NB4 (cell line): Measurements from ENCODE around the gene FBXO15.

Experiments used
- DNase-seq: peaks from one replicate; pipeline ENCODE4 v3.0.0; 2010; ENCODE audit warnings: low read depth
- H3K4me3 ChIP-seq: one replicate; pipeline ENCODE4 v1.5.1; 2011; ENCODE audit warnings: mild to moderate bottlenecking, low read depth, low read length, moderate library complexity
- MYC ChIP-seq: IDR thresholded peaks from 2 replicates; pipeline ENCODE4 v1.6.1; 2011; ENCODE audit warnings: low read depth, low read length
- POLR2A ChIP-seq: IDR thresholded peaks from 2 replicates; pipeline ENCODE4 v1.6.1; 2011; ENCODE audit warnings: mild to moderate bottlenecking; ENCODE audit not compliant: insufficient read length; ENCODE audit errors: extremely low read depth
- TF ChIP-seq, protein P1 (sequence below): IDR thresholded peaks from one replicate; pipeline ENCODE4 v1.5.1; 2012; ENCODE audit warnings: low read depth, low read length
- TF ChIP-seq, protein P2 (sequence below): IDR thresholded peaks from 2 replicates; pipeline ENCODE4 v1.6.1; 2011; ENCODE audit warnings: low read depth, low read length

FBXO15 gene

DNA sequence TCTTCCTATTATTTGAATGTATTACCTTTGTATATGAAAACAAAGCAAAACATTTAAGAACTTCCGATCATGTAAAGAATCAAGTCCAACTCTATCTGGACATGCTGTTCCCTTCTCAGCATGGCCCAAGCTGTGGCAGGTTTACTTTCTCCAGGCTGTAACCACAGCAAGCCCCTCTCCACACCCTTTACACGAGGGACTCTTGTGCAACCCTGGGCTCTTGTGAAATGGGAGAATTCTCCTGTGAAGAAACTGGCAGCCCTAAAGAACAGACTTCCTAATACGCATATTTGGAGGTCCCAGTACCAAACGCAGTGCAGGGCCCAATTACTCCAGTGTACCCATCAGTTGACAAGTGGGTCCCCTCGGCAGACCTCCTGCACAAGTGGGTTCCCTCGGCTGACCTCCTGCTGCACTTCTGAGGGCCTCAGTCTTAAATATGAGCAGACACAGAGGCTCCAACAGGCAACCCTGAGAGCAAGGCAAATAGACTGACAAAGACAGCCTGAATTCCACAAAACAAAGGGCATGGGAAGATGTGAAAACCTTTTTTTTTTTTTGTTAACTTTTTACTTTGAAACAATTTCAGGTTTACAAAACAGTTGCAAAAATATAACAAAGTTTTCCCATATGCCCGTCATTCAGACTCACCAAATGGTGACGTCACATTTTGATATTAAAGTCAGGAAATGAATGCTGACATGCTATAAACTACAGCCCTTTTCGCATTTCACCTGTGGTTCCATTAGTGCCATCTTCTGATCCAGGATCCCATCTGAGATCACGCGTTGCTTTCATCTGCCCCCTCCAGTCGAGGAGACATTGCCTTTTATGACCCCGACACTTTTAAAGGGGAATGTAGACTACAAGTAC lies 78.2 kb downstream of the FBXO15 start:
- peak; percentile 88 for DNase-seq
- no peak overlapping the region for H3K4me3 ChIP-seq
- TF ChIP-seq, protein P1, sequence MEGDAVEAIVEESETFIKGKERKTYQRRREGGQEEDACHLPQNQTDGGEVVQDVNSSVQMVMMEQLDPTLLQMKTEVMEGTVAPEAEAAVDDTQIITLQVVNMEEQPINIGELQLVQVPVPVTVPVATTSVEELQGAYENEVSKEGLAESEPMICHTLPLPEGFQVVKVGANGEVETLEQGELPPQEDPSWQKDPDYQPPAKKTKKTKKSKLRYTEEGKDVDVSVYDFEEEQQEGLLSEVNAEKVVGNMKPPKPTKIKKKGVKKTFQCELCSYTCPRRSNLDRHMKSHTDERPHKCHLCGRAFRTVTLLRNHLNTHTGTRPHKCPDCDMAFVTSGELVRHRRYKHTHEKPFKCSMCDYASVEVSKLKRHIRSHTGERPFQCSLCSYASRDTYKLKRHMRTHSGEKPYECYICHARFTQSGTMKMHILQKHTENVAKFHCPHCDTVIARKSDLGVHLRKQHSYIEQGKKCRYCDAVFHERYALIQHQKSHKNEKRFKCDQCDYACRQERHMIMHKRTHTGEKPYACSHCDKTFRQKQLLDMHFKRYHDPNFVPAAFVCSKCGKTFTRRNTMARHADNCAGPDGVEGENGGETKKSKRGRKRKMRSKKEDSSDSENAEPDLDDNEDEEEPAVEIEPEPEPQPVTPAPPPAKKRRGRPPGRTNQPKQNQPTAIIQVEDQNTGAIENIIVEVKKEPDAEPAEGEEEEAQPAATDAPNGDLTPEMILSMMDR: no peak
- TF ChIP-seq, protein P2, sequence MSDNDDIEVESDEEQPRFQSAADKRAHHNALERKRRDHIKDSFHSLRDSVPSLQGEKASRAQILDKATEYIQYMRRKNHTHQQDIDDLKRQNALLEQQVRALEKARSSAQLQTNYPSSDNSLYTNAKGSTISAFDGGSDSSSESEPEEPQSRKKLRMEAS: 0 out of 2 replicates have a peak, but pooled peaks have one; percentile 43

DNA sequence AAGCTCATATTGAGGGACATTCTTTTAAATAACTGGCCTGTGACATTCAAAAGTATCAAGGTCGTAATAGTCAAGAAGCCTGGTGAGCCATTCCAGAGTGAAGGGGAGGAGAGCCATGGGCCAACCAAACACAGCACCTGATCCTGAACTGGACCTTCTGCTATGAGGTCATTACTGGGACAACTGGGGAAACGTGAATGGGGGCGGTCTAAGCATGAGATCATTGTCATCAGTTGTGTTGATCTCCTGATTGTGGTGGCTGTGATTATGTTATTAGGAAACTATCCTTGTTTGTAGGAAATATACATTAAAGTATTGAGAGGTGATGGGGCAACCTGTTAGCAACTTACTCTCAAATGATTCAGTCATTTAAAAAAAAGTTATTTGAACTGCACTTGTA lies 79.3 kb downstream of the FBXO15 start:
- DNase-seq: no peak
- H3K4me3 ChIP-seq: no peak overlapping the region
- TF ChIP-seq, protein P2: no peak
- TF ChIP-seq, protein P1: no peak
- TF ChIP-seq POLR2A (no peak), MYC (no peak)

DNA sequence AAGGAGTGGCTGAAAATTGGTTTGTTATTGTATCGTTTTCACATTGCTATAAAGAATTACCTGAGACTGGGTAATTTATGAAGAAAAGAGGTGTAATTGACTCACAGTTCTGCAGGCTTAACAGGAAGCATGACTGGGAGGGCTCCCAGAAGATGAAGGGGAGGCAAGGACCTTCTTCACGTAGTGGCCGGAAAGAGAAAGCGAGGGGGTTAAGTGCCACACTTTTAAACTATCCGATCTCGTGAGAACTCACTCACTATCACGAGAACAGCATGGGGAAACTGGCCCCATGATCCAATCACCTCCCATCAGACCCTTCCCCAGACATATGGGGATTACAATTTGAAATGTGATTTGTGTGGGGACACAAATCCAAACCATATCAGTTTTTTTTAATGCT lies 81.6 kb downstream of the FBXO15 start:
- no peak for DNase-seq
- TF ChIP-seq, protein P2: no peak
- TF ChIP-seq POLR2A: no peak
- no peak for TF ChIP-seq MYC
- TF ChIP-seq, protein P1: no peak
- H3K4me3 ChIP-seq: no peak overlapping the region

DNA sequence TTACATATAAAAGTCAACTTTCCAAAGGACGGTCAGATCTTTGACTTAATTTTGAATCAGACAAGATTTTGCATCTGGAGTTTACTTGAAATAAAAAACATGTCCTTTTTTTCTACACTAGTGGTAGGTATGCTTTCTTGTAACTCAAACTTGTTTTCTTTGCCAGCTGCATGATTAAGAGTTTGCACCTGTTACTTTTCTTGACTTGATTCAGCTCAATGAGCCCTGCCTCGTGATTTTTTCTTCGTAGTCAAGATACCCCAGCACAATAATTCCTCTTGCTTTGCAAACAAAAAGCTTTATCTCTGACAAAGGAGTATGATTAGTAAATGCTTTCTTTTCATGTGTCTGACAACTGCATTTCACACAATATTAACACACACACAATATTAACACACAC lies 82.3 kb downstream of the FBXO15 start:
- no peak overlapping the region for H3K4me3 ChIP-seq
- DNase-seq: no peak
- TF ChIP-seq, protein P1: no peak

DNA sequence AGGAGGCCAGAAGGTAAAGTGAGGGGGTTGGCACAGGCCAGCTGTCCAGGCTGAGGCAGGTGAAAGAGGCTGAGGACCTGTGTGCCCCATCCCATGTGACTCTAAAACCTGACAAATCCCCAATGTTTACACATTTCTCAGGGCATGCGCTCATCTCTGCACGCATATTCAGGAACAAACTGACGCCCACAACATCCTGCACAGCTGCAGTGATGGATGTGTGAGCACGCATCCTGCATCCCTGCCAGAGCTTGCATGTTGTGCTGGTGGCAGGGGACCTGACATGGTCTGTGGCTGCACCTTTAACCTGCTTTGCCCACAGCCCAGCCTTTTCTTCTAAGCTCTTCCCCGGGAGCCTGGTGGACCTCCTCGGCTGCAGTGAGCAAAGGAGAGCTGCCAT lies 83.1 kb downstream of the FBXO15 start:
- TF ChIP-seq MYC: no peak
- TF ChIP-seq, protein P2: no peak
- TF ChIP-seq, protein P1: no peak
- TF ChIP-seq POLR2A: no peak
- no peak overlapping the region for H3K4me3 ChIP-seq

DNA sequence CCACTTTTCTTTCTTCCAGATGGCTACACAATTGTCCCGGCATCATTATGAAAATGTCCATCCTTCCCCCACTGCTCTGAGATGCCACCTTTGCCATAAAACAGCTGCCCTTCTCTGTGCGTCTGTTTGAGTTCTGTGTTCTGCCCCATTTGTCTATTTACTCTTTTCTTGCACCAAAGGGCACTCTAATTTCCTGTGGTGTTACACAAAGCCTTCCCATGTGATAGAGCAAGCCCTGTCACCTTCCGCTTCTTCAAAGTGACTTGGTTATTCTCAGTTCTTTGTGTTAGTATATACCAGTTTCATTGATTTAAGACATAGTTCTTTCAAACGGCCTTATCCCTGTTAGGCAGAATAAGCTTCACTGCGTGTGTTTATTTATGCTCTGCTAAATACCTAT lies 84.1 kb downstream of the FBXO15 start:
- TF ChIP-seq MYC: no peak
- no peak for TF ChIP-seq POLR2A
- TF ChIP-seq, protein P2: no peak
- TF ChIP-seq, protein P1: no peak
- H3K4me3 ChIP-seq: no peak overlapping the region
- no peak for DNase-seq

More for the DNA sequence above, 83.1 kb downstream of the FBXO15 start:
- DNase-seq: no peak
